ENCODE data around the gene COA1.
A peak's percentile ranks its signal among the peaks of the same experiment; 100 is the strongest.
"Not testable (repeated sequence)": the region's sequence is repeated elsewhere in the genome, so short reads cannot be mapped to it uniquely, and the experiment has no call there.

COA1 gene

GRCh38 chr7:43737467-43738127 is 8.3 kb upstream of the COA1 start:
- Histone ChIP-seq H3K9ac (no peak overlapping the region), H3K27ac (no peak overlapping the region)
- no peak for TF ChIP-seq CTCF (IDR thresholded peaks at IDR 0.05)

GRCh38 chr7:43735802-43736603 is 6.7 kb upstream of the COA1 start:
- TF ChIP-seq CTCF (IDR thresholded peaks at IDR 0.05), result no peak
- Histone ChIP-seq H3K79me2 (no peaks in the 10 kb centered on the region), H2AFZ (peak overlapping the region; percentile 38), H3K4me2 (ENCODE audit: low read length) (no peak overlapping the region), H3K9ac (no peak overlapping the region), H3K4me3 (ENCODE audit: low read depth, low read length) (no peak overlapping the region), H3K36me3 (ENCODE audit: control insufficient read depth, insufficient read depth, low read length) (no peaks in the 10 kb centered on the region), H3K4me1 (no peaks in the 10 kb centered on the region), H3K27me3 (ENCODE audit: control insufficient read depth, insufficient read depth, low read length) (no peaks in the 10 kb centered on the region), H3K9me3 (ENCODE audit: control insufficient read depth, low read length) (no peaks in the 10 kb centered on the region), H3K27ac (no peak overlapping the region)

More at GRCh38 chr7:43737467-43738127, 8.3 kb upstream of the COA1 start:
- H3K36me3 ChIP-seq (ENCODE audit: control insufficient read depth, insufficient read depth, low read length), result no peaks in the 10 kb centered on the region
- H3K4me3 ChIP-seq (ENCODE audit: low read depth, low read length), result no peak overlapping the region
- no peak overlapping the region for H3K4me2 ChIP-seq (ENCODE audit: low read length)
- no peaks in the 10 kb centered on the region for H3K79me2 ChIP-seq
- no peaks in the 10 kb centered on the region for H3K27me3 ChIP-seq (ENCODE audit: control insufficient read depth, insufficient read depth, low read length)
- H3K9me3 ChIP-seq (ENCODE audit: control insufficient read depth, low read length), result no peaks in the 10 kb centered on the region
- no peaks in the 10 kb centered on the region for H3K4me1 ChIP-seq
- no peak overlapping the region for H2AFZ ChIP-seq

DNA sequence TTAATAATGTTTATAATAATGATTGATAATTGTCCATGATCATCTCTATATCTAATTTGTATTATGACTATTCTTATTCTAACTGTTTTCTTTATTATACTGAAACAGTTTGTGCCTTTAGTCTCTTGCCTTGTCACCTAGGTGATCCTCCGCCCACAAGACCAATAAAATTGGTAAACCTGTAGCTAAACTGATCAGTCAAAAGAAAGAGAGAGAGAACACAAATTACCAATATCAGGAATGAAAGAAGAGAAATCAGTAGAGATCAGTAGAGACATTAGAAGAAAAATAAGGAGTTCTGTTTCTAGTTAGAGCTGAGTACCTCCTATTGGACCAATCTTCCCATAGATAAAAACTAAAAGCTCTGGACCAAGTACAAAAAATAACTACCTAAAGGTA is 6.1 kb upstream of the COA1 start:
- Histone ChIP-seq H3K4me2 (ENCODE audit: low read length) (no peak overlapping the region), H3K27me3 (ENCODE audit: control insufficient read depth, insufficient read depth, low read length) (no peaks in the 10 kb centered on the region), H3K79me2 (no peaks in the 10 kb centered on the region), H3K36me3 (ENCODE audit: control insufficient read depth, insufficient read depth, low read length) (no peaks in the 10 kb centered on the region), H3K9me3 (ENCODE audit: control insufficient read depth, low read length) (no peaks in the 10 kb centered on the region), H3K4me3 (ENCODE audit: low read depth, low read length) (no peak overlapping the region), H2AFZ (no peak overlapping the region), H3K9ac (no peak overlapping the region), H3K4me1 (no peaks in the 10 kb centered on the region), H3K27ac (no peak overlapping the region)
- TF ChIP-seq CTCF (IDR thresholded peaks at IDR 0.05), result no peak

DNA sequence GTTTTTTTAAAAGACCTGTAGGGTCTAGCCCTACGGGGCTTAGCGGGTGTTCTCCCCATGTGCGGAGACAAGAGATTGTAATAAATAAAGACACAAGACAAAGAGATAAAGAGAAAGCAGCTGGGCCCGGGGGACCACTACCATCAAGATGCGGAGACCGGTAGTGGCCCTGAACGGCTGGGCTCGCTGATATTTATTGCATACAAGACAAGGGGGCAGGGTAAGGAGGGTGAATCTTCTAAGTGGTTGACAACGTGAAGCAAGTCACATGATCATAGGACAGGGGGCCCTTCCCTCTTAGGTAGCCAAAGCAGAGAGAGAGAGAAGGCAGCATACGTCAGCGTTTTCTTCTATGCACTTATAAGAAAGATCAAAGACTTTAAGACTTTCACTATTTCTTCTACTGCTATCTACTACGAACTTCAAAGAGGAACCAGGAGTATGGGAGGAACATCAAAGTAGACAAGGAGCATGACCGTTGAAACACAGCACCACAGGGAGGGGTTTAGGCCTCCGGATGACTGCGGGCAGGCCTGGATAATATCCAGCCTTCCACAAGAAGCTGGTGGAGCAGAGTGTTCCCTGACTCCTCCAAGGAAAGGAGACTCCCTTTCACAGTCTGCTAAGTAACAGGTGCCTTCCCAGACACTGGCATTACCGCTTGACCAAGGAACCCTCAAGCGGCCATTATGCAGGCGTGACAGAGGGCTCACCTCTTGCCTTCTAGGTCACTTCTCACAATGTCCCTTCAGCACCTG is 5.4 kb upstream of the COA1 start:
- H3K4me3 ChIP-seq (ENCODE audit: low read depth, low read length); H3K27me3 ChIP-seq (ENCODE audit: control insufficient read depth, insufficient read depth, low read length); H3K79me2 ChIP-seq; H3K4me2 ChIP-seq (ENCODE audit: low read length); H3K36me3 ChIP-seq (ENCODE audit: control insufficient read depth, insufficient read depth, low read length); H3K9me3 ChIP-seq (ENCODE audit: control insufficient read depth, low read length); H3K9ac ChIP-seq; H3K27ac ChIP-seq; H3K4me1 ChIP-seq; H2AFZ ChIP-seq: not testable (repeated sequence)

DNA sequence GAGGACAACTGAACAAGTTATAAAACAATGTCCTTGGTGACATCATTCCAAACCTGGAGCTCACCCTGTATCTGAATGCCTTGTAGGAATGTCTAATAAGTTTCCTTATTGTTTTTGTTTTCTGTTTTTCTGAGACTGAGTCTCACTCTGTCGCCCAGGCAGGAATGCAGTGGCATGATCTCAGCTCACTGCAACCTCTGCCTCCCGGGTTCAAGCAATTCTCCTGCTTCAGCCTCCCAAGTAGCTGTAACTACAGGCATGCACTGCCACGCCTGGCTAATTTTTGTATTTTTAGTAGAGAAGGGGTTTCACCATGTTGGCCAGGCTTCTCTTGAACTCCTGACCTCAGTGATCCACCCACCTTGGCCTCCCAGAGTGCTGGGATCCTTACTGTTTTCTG is 2.2 kb upstream of the COA1 start:
- H3K79me2 ChIP-seq; H3K27me3 ChIP-seq (ENCODE audit: control insufficient read depth, insufficient read depth, low read length); H3K4me1 ChIP-seq; H3K36me3 ChIP-seq (ENCODE audit: control insufficient read depth, insufficient read depth, low read length); H3K9ac ChIP-seq; H3K4me2 ChIP-seq (ENCODE audit: low read length); H3K27ac ChIP-seq; H3K4me3 ChIP-seq (ENCODE audit: low read depth, low read length); H2AFZ ChIP-seq; H3K9me3 ChIP-seq (ENCODE audit: control insufficient read depth, low read length): not testable (repeated sequence)

Measured in parathyroid adenoma (tissue), 2 donors.